Raji (cell line): Measurements from ENCODE around the gene SELENOO.

Experiments
- POLR2A ChIP-seq: IDR thresholded peaks from 2 replicates; pipeline ENCODE4 v1.6.1; 2011; ENCODE audit warnings: low read depth, low read length, control low read depth; ENCODE audit not compliant: insufficient read depth

Gene SELENOO

GRCh38 chr22:50199829-50200460 lies 866 bp upstream of the SELENOO start:
- no peak for TF ChIP-seq POLR2A

- no peak for TF ChIP-seq POLR2A
These were observed 649 bp downstream of the SELENOO start for GRCh38 chr22:50201191-50202129.

GRCh38 chr22:50202130-50202666 lies 1.4 kb downstream of the SELENOO start:
- TF ChIP-seq POLR2A: no peak

- TF ChIP-seq POLR2A: no peak
These were observed 2.5 kb downstream of the SELENOO start for GRCh38 chr22:50203288-50203687.

- no peak for TF ChIP-seq POLR2A
These were observed 3.8 kb downstream of the SELENOO start for GRCh38 chr22:50204571-50204970.

GRCh38 chr22:50205781-50206569 lies 5.2 kb downstream of the SELENOO start:
- TF ChIP-seq POLR2A: 0 out of 2 replicates have a peak, but pooled peaks have one; percentile 11

GRCh38 chr22:50206599-50206998 lies 5.8 kb downstream of the SELENOO start:
- no peak for TF ChIP-seq POLR2A

GRCh38 chr22:50207383-50208140 lies 6.8 kb downstream of the SELENOO start:
- no peak for TF ChIP-seq POLR2A

GRCh38 chr22:50208430-50208938 lies 7.7 kb downstream of the SELENOO start:
- TF ChIP-seq POLR2A: no peak

GRCh38 chr22:50208939-50209892 lies 8.4 kb downstream of the SELENOO start:
- TF ChIP-seq POLR2A: no peak

- no peak for TF ChIP-seq POLR2A
These were observed 9.1 kb downstream of the SELENOO start for GRCh38 chr22:50209893-50210292.

GRCh38 chr22:50210378-50211139 lies 9.7 kb downstream of the SELENOO start:
- TF ChIP-seq POLR2A: no peak
